HL-60 (cell line): ENCODE results near the gene TUBA1B.

Experiments
- DNase-seq, 2 experiments: peaks; one replicate each; pipeline ENCODE4 v3.0.0-alpha.2; 2010 to 2020; ENCODE audit warnings: low read depth in 1 of 2, low spot score in 1 of 2
- H3K27ac ChIP-seq: fragments of 250-450 bp; sonication (Bioruptor Pico); replicated peaks from 2 replicates; pipeline ENCODE4 v1.5.1; 2020; ENCODE audit warnings: mild to moderate bottlenecking, moderate library complexity
- H3K27me3 ChIP-seq: fragments of 250-450 bp; sonication (Bioruptor Pico); 2 replicates; pipeline ENCODE4 v1.5.1; 2021; ENCODE audit warnings: mild to moderate bottlenecking, moderate library complexity; ENCODE audit not compliant: insufficient read depth, poor library complexity, severe bottlenecking
- H3K4me3 ChIP-seq: replicated peaks from 2 replicates; pipeline ENCODE4 v1.5.1; 2011; ENCODE audit warnings: mild to moderate bottlenecking, control low read depth, low read length; ENCODE audit not compliant: insufficient read depth
- CTCF ChIP-seq: IDR thresholded peaks from one replicate; pipeline ENCODE4 v1.5.1; 2011; ENCODE audit warnings: low read length, control low read depth, inconsistent platforms; ENCODE audit not compliant: insufficient read depth
- GABPA ChIP-seq: IDR thresholded peaks from 2 replicates; pipeline ENCODE4 v1.6.1; 2012; ENCODE audit warnings: low read depth
- POLR2AphosphoS5 ChIP-seq: IDR thresholded peaks from 2 replicates; pipeline ENCODE4 v1.6.1; 2012; ENCODE audit warnings: low read depth
- REST ChIP-seq: IDR thresholded peaks from 2 replicates; pipeline ENCODE4 v1.6.1; 2012; ENCODE audit warnings: low read depth; ENCODE audit not compliant: insufficient replicate concordance
- SPI1 ChIP-seq: IDR thresholded peaks from 2 replicates; pipeline ENCODE4 v1.6.1; 2012; ENCODE audit warnings: low read depth, mild to moderate bottlenecking, borderline replicate concordance

Gene TUBA1B

GRCh38 chr12:49088150-49088931, 42.9 kb downstream of the TUBA1B start:
- Histone ChIP-seq H3K27ac (no peak overlapping the region), H3K27me3 (peaks cover 31% of the 10 kb centered on the region), H3K4me3 (no peak overlapping the region; the same call in 1 of the 2 replicates)
- TF ChIP-seq CTCF: peak; percentile 89
- TF ChIP-seq REST: no peak
- TF ChIP-seq POLR2AphosphoS5: no peak
- TF ChIP-seq GABPA: no peak
- DNase-seq: peak; percentile 66 to 72

- H3K27ac ChIP-seq: no peak overlapping the region
- DNase-seq: no peak
- TF ChIP-seq SPI1 (no peak), POLR2AphosphoS5 (no peak), CTCF (no peak), REST (no peak), GABPA (no peak)
- H3K27me3 ChIP-seq: peaks cover 21% of the 10 kb centered on the region
- H3K4me3 ChIP-seq: no peak overlapping the region
Measured at GRCh38 chr12:49086116-49086515, 45.1 kb downstream of the TUBA1B start.

- Histone ChIP-seq H3K27ac (no peak overlapping the region), H3K4me3 (no peak overlapping the region), H3K27me3 (peaks cover 9% of the 10 kb centered on the region)
- no peak for TF ChIP-seq SPI1
- no peak for TF ChIP-seq CTCF
- TF ChIP-seq GABPA: no peak
- no peak for DNase-seq
Measured at GRCh38 chr12:49084438-49084837, 46.8 kb downstream of the TUBA1B start.

GRCh38 chr12:49079793-49080192, 51.4 kb downstream of the TUBA1B start:
- TF ChIP-seq SPI1: no peak
- no peak for TF ChIP-seq GABPA
- no peak overlapping the region for H3K27ac ChIP-seq
- no peak overlapping the region for H3K4me3 ChIP-seq
- no peak for DNase-seq
- peaks cover 2% of the 10 kb centered on the region for H3K27me3 ChIP-seq
